Stimulated activated naive CD8-positive, alpha-beta T cell treated with anti-CD3 and anti-CD28 coated beads, Interleukin-15, Interleukin-2, amounts not matched to agents 100 ng/mL and 50 ng/mL, for 24 hours (primary cell): ENCODE results near the gene SLC38A2.
"Not testable (repeated sequence)": the region's sequence is repeated elsewhere in the genome, so short reads cannot be mapped to it uniquely, and the experiment has no call there.

Experiments used
- H3K27ac Mint-ChIP-seq: one replicate; pipeline ENCODE4 v1.8.0; 2021; ENCODE audit warnings: mild to moderate bottlenecking, mixed read lengths
- H3K27me3 Mint-ChIP-seq: one replicate; pipeline ENCODE4 v1.8.0; 2021; ENCODE audit warnings: mixed read lengths
- H3K36me3 Mint-ChIP-seq: one replicate; pipeline ENCODE4 v1.8.0; 2021; ENCODE audit warnings: low read depth, mixed read lengths
- H3K4me1 Mint-ChIP-seq: one replicate; pipeline ENCODE4 v1.8.0; 2021; ENCODE audit warnings: low read depth, mixed read lengths
- H3K4me3 Mint-ChIP-seq: one replicate; pipeline ENCODE4 v1.8.0; 2021; ENCODE audit warnings: mild to moderate bottlenecking, mixed read lengths
- H3K9me3 Mint-ChIP-seq: one replicate; pipeline ENCODE4 v1.8.0; 2021; ENCODE audit warnings: mixed read lengths

SLC38A2 gene

DNA sequence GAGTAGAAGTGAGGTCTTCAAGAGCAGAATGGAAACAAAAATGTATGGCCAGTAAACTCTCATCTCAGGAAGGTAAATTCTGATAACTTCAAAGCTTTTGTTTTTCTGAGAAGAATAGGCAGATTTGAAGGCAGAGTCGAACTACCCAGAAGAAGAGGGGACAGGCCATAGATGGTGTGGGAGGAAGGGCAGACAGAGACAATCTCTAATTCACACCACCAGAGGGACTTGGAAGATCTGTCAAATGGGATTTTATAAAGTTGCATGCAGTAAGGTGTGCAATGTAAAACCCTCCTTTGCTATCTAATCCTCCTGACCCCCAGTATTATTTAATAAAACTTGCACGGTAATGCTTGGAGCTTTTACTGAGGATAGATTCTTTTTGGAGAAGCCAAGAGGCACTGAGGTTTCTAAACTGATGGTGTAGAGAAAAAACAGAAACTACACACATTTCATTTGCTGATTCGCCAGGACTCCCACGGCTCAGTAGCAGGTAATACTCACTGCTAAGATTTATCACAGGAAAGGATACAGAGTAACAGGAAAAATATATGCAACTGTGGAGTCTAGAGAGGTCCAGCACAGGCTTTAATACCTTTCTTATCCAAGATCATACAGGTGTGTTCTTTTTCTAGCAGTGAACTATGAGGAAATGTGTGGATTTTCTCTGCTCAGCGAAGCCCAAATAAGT is 18.3 kb downstream of the SLC38A2 start:
- Mint-ChIP-seq H3K27me3 (no peaks in the 10 kb centered on the region), H3K4me3 (no peak overlapping the region), H3K36me3 (peaks cover 13% of the 10 kb centered on the region), H3K9me3 (no peaks in the 10 kb centered on the region), H3K27ac (no peak overlapping the region), H3K4me1 (peaks cover 7% of the 10 kb centered on the region)

DNA sequence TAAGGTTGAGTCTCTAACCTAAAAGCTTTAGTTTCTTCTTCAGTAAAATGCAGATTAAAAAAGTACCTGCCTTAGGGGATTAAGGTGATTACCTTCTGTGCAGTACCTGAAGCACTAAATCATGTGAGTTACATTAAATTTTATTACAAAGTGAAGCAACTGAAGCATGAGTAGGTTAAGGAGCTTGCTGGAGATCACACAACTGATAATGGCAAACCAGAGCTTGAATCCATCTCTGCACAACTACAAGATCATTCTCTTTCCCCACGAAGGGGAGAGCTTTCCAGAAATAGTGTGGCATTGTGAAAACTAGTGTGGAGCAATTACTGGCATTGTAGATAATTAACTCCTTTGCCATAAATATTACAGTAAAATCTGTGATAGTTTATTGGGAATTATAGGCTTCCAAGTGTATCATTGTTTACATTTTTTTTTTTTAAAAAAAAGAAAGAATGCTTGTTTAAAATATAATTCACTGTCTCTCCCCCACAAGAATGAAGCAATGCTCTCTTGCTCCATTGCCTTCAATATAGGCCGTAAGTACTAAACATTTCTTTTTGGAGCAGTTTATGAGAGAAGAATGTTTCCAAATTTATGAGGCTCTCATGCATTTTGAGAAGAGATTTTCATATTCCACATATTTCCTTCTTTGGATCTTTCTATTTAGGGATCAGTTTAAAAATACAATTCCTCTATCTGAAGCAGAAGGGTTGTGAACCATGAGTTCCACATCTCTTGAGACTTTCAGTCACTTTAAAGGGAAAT is 20.5 kb downstream of the SLC38A2 start:
- Mint-ChIP-seq H3K27ac (no peak overlapping the region), H3K27me3 (no peaks in the 10 kb centered on the region), H3K9me3 (no peaks in the 10 kb centered on the region), H3K4me3 (no peak overlapping the region), H3K36me3 (no peaks in the 10 kb centered on the region), H3K4me1 (peaks cover 7% of the 10 kb centered on the region)

DNA sequence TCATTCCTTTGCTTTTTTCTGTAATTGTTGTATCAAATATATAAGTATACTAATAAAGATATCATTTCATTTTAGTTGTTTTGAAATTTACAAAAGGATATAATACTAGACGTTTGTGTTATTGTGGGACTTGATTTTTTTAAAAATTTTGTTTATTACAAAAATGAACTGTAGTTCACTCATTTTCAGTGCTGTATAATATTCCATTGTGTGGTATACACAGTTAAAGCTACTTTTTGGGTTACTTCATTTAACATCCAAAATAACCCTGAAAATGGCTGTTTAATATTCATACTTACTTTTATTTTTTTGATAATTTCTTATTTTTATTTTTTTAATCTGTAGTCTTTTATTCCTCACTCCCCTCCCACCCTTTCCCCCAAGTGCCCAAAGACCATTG is 21.4 kb downstream of the SLC38A2 start:
- Mint-ChIP-seq H3K36me3 (no peaks in the 10 kb centered on the region), H3K9me3 (no peaks in the 10 kb centered on the region), H3K27ac (no peak overlapping the region), H3K4me3 (no peak overlapping the region), H3K4me1 (peaks cover 7% of the 10 kb centered on the region), H3K27me3 (no peaks in the 10 kb centered on the region)

DNA sequence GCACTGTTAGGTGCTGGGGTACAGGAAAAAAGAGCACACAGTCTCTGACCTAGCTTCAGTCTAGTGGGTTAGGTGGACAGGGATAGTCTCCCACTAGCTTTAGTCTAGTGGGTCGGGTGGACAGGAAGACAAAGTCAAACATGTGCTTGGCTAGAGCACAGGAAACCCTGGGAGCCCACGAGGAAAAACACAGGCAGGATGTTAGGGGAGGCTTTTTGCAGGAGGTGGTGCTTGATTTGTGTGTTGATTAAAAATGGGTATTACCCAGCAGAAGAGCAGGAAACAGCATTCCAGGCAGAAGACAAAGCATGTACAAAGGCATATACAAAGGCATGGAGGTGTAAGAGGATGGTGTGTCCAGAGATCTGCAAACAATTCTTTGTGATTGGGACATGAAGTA is 23.3 kb downstream of the SLC38A2 start:
- Mint-ChIP-seq H3K4me3 (no peak overlapping the region), H3K9me3 (no peaks in the 10 kb centered on the region), H3K27ac (no peak overlapping the region), H3K4me1 (peaks cover 3% of the 10 kb centered on the region), H3K27me3 (no peaks in the 10 kb centered on the region), H3K36me3 (no peaks in the 10 kb centered on the region)

DNA sequence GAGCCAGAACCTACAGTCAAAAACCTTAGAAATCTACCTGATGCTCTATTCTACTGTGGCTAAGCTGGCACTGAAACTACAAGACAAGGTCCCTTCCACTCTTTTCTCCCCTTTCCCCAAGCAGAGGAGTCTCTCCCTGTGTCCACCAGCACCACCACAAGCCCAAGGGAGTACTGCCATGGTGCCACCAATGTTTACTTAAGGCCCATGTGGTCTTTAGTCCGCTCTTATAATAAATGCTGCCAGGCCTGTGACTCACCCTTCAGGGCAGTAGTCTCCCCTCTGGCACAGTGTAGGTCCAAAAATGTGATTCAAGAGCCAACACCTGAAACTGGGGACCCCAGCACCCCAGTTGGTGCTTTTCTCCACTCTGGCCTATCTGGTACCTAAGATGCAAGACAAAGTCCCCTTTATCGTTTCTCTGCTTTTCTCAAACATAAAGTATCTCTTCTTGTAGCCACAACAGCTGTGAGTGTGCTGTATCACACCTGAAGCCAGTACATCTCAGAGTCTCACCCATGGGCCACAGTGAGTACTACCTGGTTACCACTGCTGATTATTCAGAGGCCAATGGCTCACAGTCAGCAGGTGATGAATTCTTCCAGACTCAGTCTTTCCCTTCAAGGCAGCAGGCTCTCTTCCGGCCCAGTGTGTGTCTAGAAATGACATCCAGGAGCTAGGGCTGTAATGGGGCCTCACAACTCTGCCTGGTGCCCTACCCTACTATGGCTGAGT is 29.3 kb downstream of the SLC38A2 start:
- Mint-ChIP-seq H3K27me3 (no peaks in the 10 kb centered on the region), H3K4me1 (no peaks in the 10 kb centered on the region), H3K27ac (no peak overlapping the region), H3K9me3 (no peaks in the 10 kb centered on the region), H3K36me3 (no peaks in the 10 kb centered on the region), H3K4me3 (no peak overlapping the region)

DNA sequence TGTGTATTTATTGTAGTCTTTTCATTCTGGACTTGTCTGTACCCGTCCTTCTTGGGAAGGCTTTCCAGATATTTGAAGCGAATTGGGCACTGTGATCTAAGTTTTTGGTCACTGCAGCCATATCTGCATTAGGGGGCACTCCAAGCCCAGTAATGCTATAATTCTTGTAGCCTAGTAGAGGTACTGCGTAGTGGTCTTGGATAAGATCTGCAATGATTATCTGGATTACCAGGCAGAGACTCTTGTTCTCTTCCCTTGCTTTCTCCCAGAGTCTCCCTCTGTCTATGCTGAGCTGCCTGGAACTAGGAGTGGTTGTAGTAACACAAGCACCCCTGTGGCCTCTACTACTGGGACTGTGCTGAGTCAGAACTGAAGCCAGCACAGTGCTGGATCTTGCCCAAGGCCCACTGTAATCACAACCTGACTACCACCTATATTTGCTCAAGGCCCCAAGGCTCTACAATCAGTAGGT is 30.0 kb downstream of the SLC38A2 start:
- Mint-ChIP-seq H3K4me3 (no peak overlapping the region), H3K4me1 (no peaks in the 10 kb centered on the region), H3K27ac (no peak overlapping the region), H3K9me3 (no peaks in the 10 kb centered on the region), H3K36me3 (no peaks in the 10 kb centered on the region), H3K27me3 (no peaks in the 10 kb centered on the region)

DNA sequence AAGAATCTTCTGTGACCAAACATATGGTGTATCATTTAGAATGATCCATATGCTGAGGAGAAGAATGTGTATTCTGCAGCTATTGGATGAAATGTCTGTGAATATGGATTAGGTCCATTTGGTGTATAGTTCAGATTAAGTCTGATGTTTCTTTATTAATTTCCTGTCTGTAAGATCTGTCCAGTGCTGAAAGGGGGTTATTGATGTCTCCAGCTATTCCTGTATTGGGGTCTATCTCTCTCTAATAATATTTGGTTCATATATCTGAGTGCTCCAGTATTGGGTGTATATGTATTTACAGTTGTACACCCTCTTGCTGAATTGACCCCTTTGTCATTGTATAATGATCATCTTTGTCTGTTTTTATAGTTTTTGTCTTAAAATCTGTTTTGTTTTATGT is 33.5 kb downstream of the SLC38A2 start:
- Mint-ChIP-seq H3K4me1 (no peaks in the 10 kb centered on the region), H3K9me3 (peaks cover 4% of the 10 kb centered on the region), H3K27ac (no peak overlapping the region), H3K36me3 (no peaks in the 10 kb centered on the region), H3K4me3 (no peak overlapping the region), H3K27me3 (no peaks in the 10 kb centered on the region)

DNA sequence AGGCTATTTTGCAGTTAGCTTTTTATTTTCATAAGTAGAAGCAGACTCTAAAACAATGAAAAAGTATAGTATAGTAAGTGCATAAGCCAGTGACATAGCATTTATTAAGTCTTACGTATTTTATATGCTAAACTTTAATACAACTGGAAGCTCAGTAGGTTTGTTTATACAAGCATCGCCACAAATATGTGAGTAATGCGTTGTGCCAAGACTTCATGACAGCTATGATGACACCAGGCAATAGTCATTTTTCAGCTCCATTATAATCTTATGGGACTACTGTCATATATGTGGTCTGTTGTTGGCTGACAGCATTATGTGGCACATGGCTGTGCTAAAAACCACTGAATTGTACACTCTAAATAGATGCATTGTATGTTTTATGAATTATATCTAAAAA is 40.3 kb downstream of the SLC38A2 start:
- no peak overlapping the region for H3K27ac Mint-ChIP-seq
- no peaks in the 10 kb centered on the region for H3K36me3 Mint-ChIP-seq
- no peak overlapping the region for H3K4me3 Mint-ChIP-seq
- H3K4me1 Mint-ChIP-seq, result no peaks in the 10 kb centered on the region
- peaks cover 23% of the 10 kb centered on the region for H3K9me3 Mint-ChIP-seq
- H3K27me3 Mint-ChIP-seq, result no peaks in the 10 kb centered on the region

DNA sequence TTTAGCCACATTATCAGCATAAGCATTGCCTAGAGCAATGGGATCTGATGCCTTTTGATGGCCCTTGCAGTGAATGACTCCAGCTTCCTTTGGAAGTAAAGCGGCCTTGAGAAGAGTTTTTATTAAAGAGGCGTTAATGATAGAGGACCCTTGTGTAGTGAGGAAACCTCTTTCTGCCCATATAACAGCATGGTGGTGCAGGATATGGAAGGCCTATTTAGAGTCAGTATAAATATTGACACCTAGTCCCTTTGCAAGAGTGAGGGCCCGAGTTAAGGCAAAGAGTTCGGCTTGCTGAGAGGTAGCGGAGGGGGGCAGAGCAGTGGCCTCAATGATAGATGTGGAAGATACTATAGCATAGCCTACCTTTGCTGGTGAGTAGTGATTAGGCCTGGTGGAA is 47.5 kb downstream of the SLC38A2 start:
- peaks cover 17% of the 10 kb centered on the region for H3K9me3 Mint-ChIP-seq
- H3K4me3 Mint-ChIP-seq, H3K27ac Mint-ChIP-seq, H3K36me3 Mint-ChIP-seq, H3K4me1 Mint-ChIP-seq, H3K27me3 Mint-ChIP-seq: not testable (repeated sequence)

DNA sequence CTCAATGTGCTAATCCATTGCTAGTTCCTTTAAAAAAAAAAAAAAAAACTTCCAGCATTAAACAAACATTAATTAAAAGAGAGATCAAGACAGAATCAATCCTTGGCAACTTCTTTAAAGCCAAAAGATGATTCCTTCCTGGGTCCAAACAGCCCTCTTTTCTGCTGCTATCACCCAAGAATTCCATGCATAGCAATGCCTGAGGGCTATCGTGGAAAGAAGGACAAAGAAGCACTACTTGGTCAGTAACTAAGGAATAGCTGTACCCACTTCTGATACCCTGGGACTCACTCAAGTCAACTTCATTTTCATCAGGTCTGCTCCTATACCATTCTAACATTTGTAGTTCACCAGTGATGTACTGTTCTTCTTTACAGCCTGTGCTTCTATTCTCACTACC is 51.8 kb downstream of the SLC38A2 start:
- no peak overlapping the region for H3K4me3 Mint-ChIP-seq
- no peaks in the 10 kb centered on the region for H3K36me3 Mint-ChIP-seq
- no peaks in the 10 kb centered on the region for H3K9me3 Mint-ChIP-seq
- no peaks in the 10 kb centered on the region for H3K4me1 Mint-ChIP-seq
- H3K27me3 Mint-ChIP-seq, result no peaks in the 10 kb centered on the region
- no peak overlapping the region for H3K27ac Mint-ChIP-seq

DNA sequence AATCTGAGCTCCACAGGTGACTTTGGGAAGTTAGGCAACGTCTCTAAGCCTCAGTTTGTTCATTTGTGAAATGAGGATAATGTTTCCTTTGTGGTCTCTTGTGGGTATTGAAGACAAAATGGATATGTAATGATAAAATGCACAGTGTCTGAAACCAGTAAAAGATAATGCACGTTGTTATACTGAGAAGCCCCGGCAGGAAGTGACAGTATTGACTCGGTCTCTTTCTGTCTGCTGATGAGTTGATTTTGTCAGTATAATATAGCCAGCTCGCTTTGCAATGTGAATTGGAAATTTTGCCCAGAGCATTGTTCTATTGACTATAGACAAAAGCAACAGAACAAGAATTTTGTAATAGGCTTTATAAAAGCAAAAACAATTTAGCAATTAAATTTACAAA is 54.5 kb downstream of the SLC38A2 start:
- H3K4me3 Mint-ChIP-seq, result no peak overlapping the region
- H3K36me3 Mint-ChIP-seq, result no peaks in the 10 kb centered on the region
- H3K27ac Mint-ChIP-seq, result no peak overlapping the region
- H3K27me3 Mint-ChIP-seq, result no peaks in the 10 kb centered on the region
- no peaks in the 10 kb centered on the region for H3K4me1 Mint-ChIP-seq
- no peaks in the 10 kb centered on the region for H3K9me3 Mint-ChIP-seq
